Measurements from ENCODE around the gene SPTBN1.
"Not testable (repeated sequence)": the region's sequence is repeated elsewhere in the genome, so short reads cannot be mapped to it uniquely, and the experiment has no call there.

SPTBN1 gene

GRCh38 chr2:54504866-54505265 is 48.7 kb downstream of the SPTBN1 start:
- FAIRE-seq = no peak

GRCh38 chr2:54508541-54508940 is 52.4 kb downstream of the SPTBN1 start:
- FAIRE-seq = no peak

GRCh38 chr2:54509043-54509442 is 52.9 kb downstream of the SPTBN1 start:
- not testable (repeated sequence) for FAIRE-seq

- FAIRE-seq = no peak
These were observed 54.8 kb downstream of the SPTBN1 start for GRCh38 chr2:54510916-54511315.

GRCh38 chr2:54512183-54512582 is 56.1 kb downstream of the SPTBN1 start:
- no peak for FAIRE-seq

- FAIRE-seq = no peak
These were observed 56.7 kb downstream of the SPTBN1 start for GRCh38 chr2:54512663-54513362.

GRCh38 chr2:54513363-54513715 is 57.2 kb downstream of the SPTBN1 start:
- no peak for FAIRE-seq

- no peak for FAIRE-seq
These were observed 58.9 kb downstream of the SPTBN1 start for GRCh38 chr2:54514822-54515569.

- no peak for FAIRE-seq
These were observed 60.7 kb downstream of the SPTBN1 start for GRCh38 chr2:54516842-54517241.

- FAIRE-seq = not testable (repeated sequence)
These were observed 61.9 kb downstream of the SPTBN1 start for GRCh38 chr2:54518016-54518415.

GRCh38 chr2:54518430-54518829 is 62.3 kb downstream of the SPTBN1 start:
- FAIRE-seq = no peak

- FAIRE-seq = no peak
These were observed 63.8 kb downstream of the SPTBN1 start for GRCh38 chr2:54519841-54520459.

GRCh38 chr2:54520687-54521086 is 64.6 kb downstream of the SPTBN1 start:
- FAIRE-seq = no peak

- no peak for FAIRE-seq
These were observed 66.6 kb downstream of the SPTBN1 start for GRCh38 chr2:54522624-54523281.

GRCh38 chr2:54523324-54523959 is 67.3 kb downstream of the SPTBN1 start:
- no peak for FAIRE-seq

GRCh38 chr2:54524226-54524991 is 68.3 kb downstream of the SPTBN1 start:
- FAIRE-seq = no peak

- no peak for FAIRE-seq
These were observed 69.2 kb downstream of the SPTBN1 start for GRCh38 chr2:54525321-54525720.

GRCh38 chr2:54526226-54526879 is 70.2 kb downstream of the SPTBN1 start:
- FAIRE-seq = no peak

GRCh38 chr2:54528311-54528955 is 72.3 kb downstream of the SPTBN1 start:
- FAIRE-seq = no peak

- not testable (repeated sequence) for FAIRE-seq
These were observed 73.4 kb downstream of the SPTBN1 start for GRCh38 chr2:54529518-54529917.

GRCh38 chr2:54529935-54530334 is 73.8 kb downstream of the SPTBN1 start:
- FAIRE-seq = no peak
